Measurements from ENCODE around the gene FCGBP.
"Not testable (repeated sequence)": the region's sequence is repeated elsewhere in the genome, so short reads cannot be mapped to it uniquely, and the experiment has no call there.

FCGBP gene

DNA sequence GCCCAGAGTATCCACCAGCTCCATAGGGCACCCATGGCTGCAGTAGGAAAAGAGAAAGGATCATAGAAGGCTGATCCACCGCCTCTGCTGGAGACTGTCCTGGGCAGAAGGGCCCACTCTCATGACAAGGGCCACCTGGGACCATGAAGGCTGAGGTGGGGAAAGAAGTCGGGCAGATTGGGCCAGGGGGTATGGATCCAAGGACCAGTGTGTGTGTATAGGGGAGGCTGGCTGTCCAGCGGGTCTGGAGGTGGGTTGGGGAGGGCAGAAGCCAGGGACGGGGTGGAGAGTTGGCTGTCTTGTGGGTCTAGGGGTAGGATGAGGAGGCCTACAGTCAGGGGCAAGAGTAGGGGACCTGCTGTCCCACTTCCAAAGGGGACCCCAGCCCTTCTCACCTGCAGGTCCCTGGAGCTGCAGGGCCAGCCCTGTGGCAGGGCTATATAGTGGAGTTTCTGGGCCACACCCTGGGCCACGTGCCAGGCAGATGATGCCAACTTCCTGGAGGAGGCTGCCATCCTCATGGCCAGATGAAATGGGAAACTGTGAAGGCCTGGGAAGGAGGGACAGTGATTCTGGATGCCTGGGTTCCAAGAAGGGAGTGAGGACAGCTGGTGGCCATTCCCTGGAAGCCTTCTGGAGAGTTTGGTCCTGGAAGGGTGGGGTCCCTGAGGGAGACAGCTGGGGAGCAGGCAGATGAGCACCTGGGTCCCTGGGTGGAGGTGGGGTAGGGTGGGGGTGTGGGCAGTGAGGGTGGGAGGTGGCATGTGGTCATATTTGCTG, at the start of gene FCGBP:
TSS of gene FCGBP (minus strand) at position 51 of the 780 bp plus-strand sequence.
- DNase-seq = no peak

GRCh38 chr19:39983695-39984300, 49.4 kb upstream of the FCGBP start:
- DNase-seq = no peak

GRCh38 chr19:39982883-39983282, 48.4 kb upstream of the FCGBP start:
- no peak for DNase-seq

GRCh38 chr19:39974377-39975155, 40.1 kb upstream of the FCGBP start:
- no peak for DNase-seq

DNA sequence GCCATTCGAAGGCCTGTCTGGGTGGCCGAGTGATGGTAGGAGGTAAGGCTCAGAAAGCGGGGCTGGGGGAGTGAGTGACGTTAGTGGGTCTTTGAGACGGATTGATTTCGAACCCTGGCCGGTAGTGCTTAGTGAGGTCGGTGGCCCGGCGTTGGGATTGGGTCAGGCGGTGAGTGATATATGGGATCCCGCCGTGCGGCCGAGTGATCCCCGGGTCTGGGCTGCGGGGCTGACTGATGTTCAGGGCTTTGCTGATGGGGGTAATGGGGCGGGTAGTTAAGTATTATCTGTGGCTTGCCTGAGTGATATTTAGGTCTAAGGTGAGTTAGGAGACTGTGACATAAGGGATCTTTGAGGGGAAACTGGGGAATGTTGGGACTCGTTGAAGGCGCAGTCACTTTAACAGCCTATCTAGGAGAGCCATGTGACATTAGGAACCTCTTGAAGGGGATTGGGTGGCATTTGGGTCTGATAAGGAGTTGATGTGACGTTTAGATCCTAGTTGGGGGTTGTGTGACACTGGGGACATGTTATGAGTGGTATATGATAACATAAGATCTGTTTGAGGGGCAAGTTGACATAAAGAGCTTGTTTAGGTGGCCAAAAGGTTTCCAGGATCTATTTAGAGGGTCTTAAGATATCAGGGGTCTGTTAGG, 37.1 kb upstream of the FCGBP start:
- peak; percentile 28 for DNase-seq

DNA sequence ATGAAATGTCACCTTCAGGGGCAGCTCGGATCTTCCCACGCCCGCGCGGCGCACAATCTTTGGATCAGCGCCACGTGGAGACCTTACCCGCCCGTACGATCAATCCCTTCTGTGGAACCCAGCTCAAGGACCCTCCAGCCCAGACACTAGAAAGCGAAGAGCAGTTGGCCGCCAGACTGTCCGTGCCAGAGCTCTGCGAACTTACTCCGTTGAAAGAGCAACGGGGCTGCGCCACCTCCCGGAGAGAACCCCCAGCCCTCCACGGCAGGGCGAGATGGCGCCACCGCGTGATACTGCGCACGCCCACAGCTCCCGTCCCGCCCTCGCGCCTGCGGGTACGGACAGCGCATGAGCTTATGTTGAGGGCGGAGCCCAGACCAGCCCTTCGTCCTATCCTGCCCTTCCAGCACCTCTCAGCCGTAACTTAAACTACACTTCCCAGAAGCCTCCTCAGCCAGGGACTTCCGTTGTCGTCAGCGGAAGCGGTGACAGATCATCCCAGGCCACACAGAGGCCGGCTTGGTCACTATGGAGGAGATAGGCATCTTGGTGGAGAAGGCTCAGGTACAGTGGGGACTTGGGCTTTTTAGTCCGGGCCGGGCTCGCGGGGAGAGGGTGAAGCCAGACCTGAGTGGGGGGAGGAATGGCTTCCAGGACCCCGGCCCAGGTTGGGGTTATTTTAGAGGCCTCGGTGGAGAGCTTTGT, 36.4 kb upstream of the FCGBP start, which contains the start of gene PSMC4:
TSS of gene PSMC4 (plus strand) at position 491 of the 705 bp plus-strand sequence. CDS start at position 529, 38 bp downstream.
- DNase-seq = peak; percentile 99

DNA sequence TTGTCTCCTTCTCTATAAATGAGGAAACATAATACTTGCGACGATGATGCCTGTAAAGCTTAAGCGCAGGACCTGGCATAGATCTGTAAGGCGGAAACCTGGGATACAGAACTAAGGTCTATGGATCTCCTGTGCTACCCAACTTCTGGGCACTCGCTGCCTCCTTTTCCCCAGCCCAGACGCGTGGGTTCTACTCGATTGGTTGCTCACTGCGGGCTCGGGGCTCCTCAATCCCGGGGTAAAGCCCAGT, 35.9 kb upstream of the FCGBP start:
- DNase-seq = no peak

DNA sequence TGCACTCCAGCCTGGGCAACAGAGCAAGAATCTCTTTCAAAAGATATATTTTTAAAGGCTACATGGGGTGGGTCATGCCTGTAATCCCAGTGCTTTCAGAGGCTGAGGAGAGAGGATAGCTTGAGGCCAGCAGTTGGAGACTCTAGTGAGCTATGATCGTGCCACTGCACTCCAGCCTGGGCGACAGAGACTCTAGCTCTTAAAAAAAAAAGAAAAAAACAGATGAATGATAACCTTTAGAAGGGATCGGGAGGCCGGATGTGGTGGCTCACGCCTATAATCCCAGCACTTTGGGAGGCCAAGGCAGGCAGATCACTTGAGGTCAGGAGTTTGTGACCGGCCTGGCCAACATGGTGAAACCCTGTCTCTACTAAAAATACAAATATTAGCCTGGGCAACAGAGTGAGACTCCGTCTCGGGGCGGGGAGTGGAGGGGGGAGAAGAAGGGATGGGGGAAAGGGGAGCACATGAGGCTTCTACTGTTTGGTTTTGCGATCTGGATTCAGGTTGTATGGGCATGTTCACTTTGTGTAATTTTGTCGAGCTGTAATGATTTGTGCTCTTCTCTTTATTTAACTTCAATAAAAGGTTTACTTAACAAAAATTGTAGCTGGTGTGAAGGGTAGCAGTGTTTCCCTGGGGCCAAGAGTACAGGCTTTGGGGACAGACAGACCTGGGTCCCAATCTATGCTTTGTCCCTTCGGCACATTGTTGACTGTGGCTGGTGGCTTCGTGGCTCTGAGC, 35.4 kb upstream of the FCGBP start:
- DNase-seq = peak; percentile 31

GRCh38 chr19:39969266-39969665, 34.8 kb upstream of the FCGBP start:
- no peak for DNase-seq

GRCh38 chr19:39968789-39969188, 34.4 kb upstream of the FCGBP start:
- no peak for DNase-seq

DNA sequence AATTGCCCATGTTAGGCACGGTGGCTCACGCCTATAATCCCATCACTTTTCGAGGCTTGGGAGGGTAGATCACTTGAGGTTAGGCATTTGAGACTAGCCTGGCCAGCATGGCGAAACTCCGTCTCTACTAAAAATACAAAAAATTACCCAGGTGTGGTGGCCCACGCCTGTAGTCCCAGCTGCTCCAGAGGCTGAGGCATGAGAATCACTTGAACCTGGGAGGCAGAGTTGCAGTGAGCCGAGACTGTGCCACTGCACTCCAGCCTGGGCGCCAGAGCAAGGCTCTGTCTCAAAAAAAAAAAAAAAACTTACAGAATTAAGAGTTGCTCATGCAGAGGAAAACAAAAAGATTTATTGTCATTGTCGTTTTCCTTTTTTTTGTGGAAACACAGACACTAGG, 33.1 kb upstream of the FCGBP start:
- no peak for DNase-seq

GRCh38 chr19:39966617-39967016, 32.2 kb upstream of the FCGBP start:
- DNase-seq = no peak

DNA sequence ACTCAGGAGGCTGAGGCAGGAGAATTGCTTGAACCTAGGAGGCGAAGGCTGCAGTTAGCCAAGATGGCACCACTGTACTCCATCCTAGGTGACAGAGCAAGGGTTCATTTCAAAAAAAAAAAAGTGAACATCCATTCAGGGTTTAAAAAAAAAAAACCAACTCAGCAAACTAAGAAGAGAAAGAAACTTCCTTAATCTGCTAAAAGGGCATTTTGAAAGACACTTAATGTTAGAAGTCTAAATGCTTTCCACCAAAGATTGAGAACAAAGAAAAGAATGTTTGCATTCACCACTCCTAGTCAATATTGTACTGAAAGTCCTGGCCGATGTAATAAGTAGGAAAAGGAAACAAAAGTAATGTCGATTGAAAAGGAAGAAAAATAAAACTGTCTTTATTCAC, 29.5 kb upstream of the FCGBP start:
- no peak for DNase-seq

DNA sequence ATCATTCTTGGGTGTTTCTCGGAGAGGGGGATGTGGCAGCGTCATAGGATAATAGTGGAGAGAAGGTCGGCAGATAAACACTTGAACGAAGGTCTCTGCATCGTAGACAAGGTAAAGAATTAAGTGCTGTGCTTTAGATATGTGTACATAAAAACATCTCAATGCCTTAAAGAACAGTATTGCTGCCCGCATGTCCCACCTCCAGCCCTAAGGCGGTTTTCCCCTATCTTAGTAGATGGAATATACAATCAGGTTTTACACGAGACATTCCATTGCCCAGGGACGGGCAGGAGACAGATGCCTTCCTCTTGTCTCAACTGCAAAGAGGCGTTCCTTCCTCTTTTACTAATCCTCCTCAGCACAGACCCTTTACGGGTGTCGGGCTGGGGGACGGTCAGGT, 25.0 kb upstream of the FCGBP start:
- not testable (repeated sequence) for DNase-seq

DNA sequence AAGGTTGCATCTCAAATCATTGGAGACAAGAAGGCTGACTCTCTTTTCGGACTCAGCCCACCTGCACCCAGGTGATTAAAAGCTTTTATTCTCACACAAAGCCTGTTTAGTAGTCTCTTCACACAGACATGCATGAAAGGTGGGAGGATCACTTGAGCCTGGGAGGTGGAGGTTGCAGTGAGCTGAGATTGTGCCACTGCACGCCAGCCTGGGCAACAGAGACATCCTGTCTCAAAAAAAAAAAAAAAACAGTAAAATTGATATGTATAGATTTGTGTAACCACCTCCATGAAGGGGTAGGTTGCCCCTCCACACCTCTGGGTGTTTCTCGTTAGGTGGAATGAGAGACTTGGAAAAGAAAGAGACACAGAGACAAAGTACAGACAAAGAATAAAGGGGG, 24.5 kb upstream of the FCGBP start:
- not testable (repeated sequence) for DNase-seq

GRCh38 chr19:39957886-39958285, 23.5 kb upstream of the FCGBP start:
- DNase-seq = not testable (repeated sequence)

GRCh38 chr19:39953915-39954314, 19.5 kb upstream of the FCGBP start:
- DNase-seq = no peak

- no peak for DNase-seq
These were observed 17.3 kb upstream of the FCGBP start for GRCh38 chr19:39951686-39952085.

- no peak for DNase-seq
These were observed 16.7 kb upstream of the FCGBP start for GRCh38 chr19:39951065-39951650.

DNA sequence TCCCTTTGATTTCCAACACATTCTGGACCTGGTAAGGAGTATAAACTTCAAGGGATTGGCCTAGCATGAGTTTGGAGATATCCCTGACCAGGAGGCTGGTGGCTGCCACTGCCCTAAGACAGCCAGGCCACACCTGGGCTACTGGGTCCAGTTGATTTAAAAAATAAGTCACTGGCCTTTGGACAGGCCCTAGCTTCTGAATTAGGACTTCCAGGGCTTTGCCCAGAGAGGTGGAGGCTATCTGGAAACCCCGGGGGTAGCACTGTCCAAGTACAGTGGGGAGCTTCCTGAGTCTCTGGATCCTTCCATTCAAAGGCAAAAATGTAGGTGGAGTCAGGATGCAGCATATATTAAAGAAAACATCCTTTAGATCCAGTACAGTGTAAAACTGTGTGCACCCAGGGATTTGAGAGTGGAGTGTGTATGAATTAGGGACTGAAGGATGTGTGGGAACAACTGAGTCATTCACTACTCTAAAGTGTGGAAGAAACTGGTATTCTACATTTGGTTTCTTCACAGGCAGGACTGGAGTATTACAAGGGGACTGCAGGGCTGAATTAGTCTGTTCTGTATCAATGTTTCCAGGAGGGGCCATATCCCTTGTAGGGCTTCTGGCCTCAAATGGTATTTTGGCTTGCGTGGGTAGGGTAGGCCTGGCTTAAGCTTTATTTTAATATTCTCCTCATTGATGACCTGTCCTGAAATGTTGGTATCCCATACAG, 14.8 kb upstream of the FCGBP start:
- no peak for DNase-seq

DNA sequence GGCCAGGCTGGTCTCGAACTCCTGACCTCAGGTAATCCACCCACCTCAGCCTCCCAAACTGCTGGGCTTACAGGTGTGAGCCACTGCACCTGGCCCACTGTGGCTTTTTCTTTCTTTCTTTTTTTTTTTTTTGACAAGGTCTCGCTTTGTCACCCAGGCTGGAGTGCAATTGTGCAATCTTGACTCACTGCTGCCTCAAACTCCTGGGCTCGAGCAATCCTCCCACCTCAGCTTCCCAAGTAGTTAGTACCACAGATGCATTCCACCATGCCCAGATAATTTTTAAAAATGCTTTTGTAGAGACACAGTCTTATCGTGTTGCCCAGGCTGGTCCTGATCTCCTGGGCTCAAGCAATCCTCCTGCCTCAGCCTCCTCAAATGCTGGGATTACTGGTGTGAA, 12.1 kb upstream of the FCGBP start:
- DNase-seq = no peak
